HCEC 1CT (cell line): ENCODE data around the gene APOM.

Experiments
- DNase-seq: peaks from one replicate; pipeline ENCODE4 v3.0.0-alpha.2; 2017

Gene APOM

DNA sequence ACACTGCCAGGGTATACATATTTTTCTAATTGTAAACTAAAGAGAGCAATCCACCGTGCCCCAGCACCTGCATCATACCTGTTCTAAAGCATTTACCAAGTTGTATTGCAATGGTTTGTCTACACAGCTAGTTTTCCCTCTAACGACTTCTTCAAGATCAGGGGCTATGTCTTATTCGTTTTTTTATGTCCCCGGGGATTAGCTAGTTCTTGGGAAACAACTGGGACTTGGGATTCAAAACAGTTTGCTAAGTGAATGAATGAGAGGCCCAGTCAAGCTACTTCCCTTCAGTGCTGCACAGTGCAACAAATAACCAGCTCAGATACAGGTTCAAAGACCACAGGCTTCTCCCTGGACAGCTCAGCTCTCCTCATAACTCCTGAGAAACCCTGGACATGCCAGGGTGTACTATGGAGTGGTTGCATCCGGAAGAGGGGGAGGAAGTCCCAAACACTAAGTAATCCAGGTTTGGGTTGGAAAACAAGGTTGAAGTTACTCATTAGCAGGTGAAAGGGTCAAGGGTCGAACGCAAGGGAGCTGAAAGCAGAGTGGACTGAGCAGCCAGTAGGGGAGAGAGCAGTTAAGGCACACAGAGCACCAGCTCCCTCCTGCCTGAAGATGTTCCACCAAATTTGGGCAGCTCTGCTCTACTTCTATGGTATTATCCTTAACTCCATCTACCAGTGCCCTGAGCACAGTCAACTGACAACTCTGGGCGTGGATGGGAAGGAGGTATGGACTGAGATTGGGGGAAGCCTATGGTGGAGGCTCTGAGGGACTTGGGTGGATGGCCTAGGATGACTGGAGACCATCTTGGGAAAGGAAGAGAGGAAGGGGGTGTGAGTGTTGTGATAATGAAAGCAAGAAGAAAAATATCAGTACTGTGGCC lies at the start of gene APOM:
Gene APOM, plus strand, starts transcription at position 546 of the 889 bp plus-strand sequence. Its CDS starts 73 bp downstream, at position 619.
- DNase-seq = no peak

DNA sequence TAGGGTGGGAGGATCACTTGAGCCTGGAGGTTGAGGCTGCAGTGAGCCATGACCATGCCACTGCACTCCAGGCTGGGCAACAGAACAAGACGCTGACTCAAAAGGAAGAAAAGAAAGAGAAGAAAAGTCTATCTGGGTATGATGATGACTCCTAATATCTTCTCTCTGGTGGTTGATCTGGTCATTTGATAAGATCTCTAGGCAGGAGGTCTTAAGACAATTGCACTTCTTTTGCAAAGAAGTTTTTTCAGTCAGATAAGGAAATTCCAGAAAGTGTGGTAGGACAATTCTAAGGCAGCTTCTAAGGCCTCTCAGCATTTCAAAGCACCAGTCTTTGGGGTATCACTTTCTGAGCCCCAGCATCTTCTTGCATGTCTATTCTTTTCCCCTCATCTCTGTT lies 48.4 kb upstream of the APOM start:
- DNase-seq = no peak

DNA sequence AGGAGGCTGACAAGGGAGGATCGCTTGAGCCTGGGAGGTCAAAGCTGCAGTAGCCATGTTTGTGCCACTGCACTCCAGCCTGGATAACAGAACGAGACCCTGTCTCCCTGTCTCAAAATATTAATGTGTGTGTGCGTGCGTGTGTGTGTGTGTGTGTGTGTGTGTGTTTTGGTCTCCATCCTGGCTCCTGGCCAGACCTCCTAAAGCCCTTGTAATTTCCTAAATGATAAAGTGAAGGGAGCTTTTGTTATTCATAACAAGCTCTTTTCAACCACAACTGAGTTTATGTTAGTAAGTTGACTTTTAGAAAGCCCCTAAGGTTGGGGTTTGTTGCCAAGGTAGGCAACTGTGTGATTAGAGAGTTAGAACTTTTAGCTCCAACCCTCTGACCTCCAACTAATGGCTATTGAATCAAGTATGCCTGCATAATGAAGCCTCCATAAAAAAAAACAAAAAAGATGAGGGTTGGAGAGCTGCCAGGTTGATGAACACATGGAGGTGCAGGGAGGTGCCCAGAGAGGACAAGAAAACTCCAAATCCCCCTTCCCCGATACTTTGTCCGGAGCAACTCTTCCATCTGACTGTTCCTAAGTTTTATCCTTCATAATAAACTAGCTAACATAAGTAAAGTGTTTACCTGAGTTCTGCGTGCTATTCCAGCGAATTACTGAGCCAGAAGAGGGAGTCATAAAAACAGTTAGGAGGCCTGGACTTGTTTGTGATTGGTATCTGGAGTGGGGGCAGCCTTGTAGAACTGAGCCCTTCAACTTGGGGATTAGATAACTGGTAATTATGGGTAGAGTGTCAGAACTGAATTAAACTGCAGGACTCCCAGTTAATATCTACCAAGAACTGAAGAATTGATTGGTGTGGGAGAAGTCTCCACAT lies 45.9 kb upstream of the APOM start:
- no peak for DNase-seq

DNA sequence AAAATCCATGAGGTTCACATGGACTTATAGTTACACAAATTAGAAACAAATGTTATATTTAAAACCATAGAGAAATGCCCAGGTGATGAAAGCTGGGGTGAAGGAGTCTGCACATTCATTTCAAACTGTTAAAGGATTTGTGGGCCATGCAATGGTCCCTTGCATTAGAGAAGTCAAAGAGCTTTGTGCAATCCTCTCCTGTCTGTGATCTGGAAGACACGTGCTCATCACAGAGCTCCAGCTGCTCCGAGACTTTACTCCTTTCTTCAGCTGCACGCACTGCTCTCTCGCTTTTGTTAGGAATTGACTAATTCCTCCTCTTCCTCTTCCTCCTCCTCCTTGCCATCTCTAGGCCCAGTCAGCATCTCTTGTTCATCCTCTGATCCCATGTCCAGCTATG lies 44.7 kb upstream of the APOM start:
- DNase-seq = no peak

DNA sequence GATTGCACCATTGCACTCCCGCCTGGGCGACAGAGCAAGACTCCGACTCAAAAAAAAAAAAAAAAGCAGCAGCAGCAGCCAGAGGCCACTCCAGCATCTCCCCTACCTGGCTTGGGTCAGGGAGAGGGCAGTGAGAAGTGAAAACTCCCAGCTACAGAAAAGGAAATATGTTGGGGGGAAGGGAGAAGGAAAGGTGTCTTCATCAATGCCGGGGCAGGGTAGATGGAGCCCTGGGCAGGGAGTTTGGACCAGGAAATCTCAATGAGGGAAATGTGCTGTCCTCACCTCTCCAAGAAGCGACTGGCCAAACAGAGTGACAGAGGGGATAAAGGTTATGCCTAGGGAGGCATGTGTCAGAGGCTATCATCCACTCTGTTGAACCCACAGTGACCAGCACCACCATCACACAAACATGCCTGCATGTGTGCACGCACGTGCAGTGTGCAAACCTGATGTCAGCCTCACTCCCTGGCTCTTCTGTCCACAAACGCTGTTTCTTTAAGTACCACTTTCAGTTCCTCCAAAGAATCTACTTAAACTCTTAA lies 41.5 kb upstream of the APOM start:
- DNase-seq = no peak

DNA sequence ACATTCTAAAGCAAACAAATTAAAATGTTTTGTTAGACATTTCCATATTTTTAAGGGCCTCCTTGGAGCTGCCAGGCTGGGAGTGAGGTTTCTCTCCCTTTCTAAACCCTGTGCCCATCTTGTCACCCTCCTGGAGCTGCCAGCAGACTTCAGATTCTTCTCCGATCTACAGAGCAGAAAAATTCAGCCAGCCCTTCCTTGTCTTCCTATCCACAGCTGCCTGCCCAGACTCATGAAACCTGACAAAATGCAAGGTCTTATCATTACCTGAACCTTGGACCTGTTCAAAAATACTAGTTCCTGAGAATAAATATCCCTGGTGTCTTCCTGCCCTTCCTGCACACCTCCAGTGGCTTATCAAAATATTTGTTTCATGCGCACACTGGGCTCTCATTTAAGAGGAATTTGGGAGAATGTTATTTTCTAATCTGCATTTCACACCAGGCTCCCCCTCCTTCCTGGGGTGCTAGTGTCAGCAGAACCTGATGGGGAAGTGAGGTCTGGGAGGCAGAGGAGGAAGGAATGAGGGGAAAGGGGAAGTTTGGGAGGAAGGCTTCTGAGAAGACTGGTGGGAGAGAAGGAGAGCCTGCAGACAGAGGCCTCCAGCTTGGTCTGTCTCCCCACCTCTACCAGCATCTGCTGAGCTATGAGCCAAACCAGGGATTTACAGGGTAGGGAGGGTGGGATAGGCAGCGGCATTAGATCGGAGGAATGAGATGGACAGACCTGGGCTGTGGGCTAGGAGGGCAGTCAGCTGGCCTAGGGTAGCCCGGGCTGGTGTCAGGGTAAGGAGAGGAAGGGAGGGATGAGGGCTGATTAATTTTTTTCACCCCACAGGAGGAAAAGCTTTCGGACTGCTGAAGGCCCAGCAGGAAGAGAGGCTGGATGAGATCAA lies 40.8 kb upstream of the APOM start, which contains the start of gene AIF1:
Gene AIF1, plus strand, starts transcription at position 551 of the 895 bp plus-strand sequence. Its CDS starts 96 bp downstream, at position 647.
- no peak for DNase-seq

DNA sequence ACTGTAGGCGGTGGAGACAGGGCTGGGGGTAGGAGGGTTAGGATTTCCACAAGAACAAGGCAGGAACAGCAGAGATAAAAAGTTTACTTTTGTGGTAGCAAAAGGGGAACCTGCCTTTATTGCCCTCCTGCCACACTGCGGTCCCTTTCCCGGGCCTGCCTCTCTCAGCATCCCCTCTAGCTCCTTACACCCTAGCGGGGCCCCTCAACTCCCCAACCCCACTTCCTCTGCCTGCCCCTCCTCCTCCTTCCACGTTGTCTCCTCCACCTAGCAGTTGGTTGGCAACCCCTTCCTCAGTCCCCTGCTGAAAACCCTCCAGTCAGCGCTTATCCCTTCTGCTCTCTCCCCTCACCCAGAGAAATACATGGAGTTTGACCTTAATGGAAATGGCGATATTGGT lies 39.9 kb upstream of the APOM start:
- no peak for DNase-seq

DNA sequence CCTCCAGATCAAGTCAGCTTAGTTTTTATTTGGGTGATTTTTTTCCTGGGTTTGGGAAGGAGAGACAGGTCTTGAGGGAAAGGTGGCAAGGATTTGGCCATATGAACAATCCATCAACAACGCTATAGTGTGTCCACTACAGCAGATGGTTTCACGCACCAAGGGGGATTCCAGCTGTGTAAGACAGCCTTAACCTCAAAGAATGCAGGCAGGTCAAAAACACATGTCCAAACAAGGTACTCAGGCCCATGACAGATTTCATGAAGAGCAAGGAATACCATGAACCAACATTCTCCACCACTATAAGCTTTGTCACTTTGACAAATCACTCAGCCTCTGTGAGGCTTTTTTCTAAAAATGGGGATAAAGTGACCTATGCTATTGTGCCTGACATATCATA lies 38.7 kb upstream of the APOM start:
- no peak for DNase-seq

DNA sequence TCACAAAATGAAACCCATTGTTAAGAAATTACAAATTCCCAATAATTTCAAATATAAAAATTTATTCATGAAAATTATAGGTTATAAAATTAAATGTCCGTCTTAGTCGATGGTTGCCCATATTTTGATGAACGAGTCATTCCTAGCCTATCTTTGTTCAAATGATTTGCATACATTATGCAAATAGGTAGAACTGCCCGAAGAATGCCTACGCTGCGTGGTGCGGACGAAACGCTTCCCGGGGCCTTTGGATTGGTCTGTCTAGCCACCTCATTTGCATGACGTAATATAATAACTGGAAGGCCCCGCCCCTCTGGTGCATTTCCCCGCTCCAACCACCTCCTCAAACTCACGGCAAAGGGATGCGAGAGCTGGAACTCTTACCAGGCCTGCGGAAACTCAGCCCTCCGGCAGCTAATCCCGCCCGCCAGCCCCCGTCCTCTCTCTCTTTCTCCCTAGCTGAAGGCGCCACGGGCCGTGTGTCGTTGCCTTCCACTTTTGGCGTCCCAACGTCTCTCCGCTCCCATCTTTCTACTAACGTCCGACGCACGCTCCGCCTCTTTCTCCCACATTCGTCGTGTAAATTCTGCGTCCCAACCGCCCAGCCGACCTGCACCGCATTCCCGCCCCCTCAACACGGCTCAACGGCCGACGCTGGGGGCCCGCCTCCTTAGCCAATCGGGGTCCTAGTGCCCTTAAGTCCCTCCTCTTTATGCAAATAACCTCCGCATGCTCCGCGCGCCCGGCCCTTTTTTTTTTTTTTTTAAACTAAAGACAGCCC lies 35.7 kb upstream of the APOM start:
- DNase-seq = peak; percentile 100

DNA sequence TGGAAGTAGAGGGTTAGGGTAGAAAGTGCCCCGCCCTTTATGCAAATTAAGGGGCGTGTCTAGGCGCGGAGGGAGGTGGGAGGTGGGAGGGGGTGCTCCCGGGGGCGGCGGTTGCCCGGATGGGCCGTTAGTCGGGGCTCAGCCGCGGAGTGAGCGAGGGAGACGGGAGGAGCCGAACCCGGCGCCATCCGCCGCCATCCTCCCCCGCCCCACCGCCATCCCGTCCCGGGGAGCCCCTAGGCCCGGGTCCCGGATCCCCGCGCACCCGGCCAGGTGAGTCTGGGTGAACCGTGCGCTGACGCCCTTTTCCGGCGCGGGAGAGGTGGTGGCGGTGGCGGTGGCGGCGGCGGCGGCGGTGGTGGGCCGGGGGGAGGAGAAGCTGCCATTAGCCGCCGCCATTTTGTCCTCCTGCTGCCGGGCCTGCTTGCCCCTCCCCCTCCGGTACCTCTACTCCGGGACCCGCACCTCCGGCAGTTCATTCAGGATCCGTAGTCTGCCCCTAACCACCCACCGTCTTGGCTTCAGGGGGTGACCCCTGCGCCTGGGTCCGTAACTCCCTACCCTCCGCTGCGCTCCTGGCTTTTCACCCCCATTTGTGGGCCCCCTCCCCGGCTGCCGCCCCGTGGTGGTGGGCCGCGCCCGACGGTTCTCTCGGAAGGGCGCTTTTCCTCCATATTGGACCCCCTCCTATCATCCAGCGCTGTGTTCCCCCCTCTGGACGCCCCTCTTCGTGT lies 34.9 kb upstream of the APOM start, which contains the start of gene PRRC2A:
Gene PRRC2A, plus strand, starts transcription at position 130 of the 734 bp plus-strand sequence. CDS start 2,075 bp downstream, outside the sequence.
- peak; percentile 76 for DNase-seq

DNA sequence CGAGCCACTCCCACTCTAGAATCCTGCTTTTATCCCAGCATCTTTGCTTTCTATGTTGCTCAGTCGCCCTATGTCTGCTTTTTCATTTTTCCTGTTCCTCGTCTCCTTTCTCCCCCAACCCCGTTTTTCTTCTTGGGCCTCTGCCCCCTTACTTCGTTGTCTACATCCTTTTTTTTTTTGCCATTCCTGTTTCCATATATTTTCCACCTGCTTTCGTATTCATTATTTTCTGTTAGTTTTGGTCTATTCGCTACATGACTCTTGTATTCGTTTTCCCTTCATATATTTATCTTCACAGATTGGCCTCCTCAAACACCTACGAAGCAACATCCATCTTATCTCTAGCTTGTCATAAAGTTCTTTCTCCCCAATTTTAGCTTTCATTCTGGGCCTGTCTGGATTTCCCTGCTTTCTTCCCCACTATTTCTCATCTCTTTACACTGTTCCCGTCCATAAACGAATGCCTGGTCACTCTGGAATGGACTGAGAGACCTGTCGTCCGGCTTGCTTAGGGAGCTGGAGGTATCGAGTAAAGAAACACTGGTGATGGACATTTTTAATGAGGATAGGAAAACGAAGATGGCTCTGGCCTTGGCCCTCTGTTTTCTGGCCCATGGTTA lies 34.3 kb upstream of the APOM start:
- DNase-seq = no peak

DNA sequence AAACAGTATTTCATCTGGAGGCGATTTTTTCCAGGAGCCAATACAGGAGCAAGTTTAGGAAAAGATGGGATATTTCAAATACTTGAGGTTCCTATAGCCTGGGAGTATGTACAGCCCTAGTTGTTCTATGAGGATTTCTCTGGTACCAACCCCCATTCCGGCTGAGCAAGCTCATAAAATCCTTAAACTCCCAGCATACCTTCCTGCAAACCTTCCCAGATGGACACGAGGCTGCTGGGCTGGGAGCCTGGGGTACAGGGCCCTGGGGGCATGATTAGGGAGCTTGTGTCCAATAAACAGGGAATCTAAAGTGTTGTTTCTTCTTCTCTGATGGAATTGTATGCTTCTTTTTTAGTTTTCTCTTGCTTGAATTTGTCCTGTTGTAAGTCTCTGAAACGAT lies 33.7 kb upstream of the APOM start:
- peak; percentile 18 for DNase-seq

DNA sequence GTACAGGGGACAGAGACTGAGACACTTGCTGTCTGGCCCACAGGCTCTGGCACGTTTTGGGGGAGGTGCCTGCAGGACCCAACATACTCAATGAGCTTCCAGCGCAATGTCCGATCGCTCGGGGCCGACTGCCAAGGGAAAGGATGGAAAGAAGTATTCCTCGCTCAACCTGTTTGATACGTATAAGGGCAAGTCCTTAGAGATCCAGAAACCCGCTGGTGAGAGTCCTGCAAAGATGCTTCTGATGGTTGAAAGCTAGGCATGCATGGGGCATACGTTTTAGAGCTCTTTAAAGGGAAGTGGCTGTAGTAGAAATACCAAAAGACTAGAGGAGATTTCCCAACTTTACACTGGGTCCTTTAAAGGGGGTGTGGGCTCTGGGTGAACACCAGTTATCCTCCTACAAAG lies 33.0 kb upstream of the APOM start:
- DNase-seq = no peak

DNA sequence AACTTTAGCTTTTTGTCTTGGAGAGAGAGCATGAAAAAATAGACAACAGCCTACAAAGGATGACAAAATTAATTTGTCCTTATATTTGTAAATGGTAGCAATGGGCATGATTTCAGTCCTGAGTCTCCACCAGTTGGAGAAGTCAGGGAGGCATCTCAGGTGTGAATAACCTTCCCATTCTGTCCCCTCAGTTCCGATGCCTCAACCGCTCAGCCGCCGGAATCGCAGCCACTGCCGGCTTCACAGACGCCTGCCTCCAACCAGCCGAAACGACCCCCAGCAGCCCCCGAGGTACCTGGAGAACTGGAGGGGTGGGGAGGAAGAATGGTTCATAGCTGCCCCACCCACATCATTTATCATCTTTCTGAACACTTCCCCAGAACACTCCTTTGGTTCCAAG lies 31.6 kb upstream of the APOM start:
- DNase-seq = no peak

DNA sequence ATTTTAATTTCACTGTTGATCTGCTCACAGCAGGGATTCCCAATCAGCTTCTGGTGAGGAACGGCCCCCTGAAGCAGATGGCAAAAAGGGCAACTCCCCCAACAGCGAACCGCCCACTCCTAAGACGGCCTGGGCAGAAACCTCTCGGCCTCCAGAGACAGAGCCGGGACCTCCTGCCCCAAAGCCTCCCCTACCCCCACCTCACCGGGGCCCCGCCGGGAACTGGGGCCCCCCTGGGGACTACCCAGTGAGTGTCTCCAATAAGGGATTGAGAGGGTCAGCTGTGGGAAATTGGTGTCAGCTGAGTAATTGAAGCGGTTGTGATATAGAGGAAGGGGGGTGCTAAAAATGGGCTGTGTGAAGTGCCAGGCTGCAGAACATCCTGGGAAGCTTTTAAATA lies 28.7 kb upstream of the APOM start:
- DNase-seq = no peak

DNA sequence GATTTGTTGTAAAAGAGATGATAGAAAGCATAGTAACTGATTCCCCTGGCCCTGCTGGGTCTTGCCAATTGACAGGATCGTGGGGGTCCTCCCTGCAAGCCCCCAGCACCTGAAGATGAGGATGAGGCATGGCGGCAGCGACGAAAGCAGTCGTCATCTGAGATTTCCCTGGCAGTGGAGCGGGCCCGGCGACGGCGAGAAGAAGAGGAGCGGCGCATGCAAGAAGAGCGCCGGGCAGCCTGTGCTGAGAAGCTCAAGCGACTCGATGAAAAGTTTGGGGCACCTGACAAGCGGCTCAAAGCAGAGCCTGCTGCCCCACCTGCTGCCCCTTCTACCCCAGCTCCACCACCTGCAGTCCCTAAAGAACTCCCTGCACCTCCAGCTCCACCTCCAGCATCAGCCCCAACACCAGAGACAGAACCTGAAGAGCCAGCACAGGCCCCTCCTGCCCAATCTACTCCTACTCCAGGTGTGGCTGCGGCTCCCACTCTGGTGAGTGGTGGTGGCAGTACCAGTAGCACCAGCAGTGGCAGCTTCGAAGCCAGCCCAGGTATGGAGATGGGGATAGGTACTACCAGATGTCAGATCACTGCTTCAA lies 27.9 kb upstream of the APOM start:
- no peak for DNase-seq

DNA sequence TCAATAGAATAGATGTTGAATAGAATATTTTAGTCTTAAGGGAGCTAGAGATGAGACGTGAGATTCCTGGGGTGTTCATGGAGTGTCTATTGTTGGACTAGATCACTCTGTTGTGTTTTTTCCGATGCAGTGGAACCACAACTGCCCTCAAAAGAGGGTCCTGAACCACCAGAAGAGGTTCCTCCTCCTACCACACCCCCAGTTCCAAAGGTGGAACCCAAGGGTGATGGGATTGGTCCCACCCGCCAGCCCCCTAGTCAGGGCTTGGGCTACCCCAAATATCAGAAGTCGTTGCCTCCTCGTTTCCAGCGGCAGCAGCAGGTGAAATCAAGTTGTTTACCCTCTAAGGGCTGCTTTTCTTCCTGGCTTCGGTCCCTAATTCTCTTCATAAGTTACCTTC lies 26.7 kb upstream of the APOM start:
- no peak for DNase-seq

DNA sequence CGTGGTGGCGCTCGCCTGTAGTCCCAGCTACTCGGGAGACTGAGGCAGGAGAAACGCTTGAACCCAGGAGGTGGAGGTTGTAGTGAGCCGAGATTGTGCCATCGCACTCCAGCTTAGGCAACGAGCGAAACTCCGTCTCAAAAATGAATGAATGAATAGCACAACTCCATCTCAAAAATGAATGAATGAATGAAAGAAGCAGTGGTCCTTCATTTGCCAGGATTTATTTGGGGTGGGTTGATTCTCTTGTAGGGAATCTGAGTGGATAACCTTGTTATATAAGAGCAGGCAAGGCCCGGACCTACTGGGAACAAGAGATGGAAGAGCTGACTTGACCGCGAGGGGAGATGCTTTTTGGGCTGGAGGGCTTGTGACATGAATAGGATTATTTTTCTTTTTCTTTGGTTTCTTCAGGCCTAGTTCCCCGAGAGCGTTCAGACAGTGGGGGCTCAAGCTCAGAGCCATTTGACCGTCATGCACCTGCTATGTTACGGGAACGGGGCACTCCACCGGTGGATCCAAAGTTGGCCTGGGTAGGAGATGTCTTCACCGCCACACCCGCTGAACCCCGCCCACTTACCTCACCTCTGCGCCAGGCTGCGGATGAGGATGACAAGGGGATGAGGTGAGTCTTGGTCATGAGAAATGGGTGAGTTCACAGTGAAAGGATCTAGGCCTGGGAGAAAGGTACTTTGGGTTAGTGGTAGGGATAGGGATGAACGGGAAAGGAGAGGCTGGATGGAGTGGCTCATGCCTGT lies 25.3 kb upstream of the APOM start:
- DNase-seq = no peak

DNA sequence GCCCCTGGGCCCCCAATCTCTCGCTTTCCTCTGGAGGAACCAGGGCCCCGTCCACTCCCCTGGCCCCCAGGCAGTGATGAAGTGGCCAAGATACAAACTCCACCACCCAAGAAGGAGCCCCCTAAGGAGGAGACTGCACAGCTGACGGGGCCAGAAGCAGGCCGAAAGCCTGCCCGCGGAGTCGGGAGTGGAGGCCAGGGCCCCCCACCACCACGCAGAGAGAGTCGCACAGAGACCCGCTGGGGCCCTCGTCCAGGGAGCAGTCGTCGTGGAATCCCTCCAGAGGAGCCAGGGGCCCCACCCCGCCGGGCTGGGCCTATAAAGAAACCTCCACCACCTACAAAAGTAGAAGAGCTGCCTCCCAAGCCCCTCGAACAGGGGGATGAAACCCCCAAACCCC lies 24.5 kb upstream of the APOM start:
- no peak for DNase-seq
